ENCODE measurements around the gene LRIF1.

DNA sequence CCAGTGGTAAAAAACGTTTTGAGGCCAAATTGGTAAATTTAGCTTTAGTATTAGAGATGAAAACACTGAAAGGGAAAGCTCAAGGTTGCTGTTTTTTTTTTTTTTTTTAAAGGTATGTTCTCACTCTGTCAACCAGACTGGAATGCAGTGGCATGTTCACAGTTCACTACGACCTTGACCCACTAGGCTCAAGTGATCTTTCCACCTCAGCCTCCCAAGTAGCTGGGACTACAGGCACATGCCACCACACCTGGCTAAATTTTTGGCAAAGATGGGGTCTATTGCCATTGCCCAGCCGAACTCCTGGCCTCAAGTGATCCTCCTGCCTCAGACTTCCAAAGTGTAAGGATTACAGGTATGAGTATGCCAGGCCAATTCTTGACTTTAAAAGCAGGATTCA, 18.9 kb downstream of the LRIF1 start:
- TF ChIP-seq ELF4 (IDR thresholded peaks at IDR 0.05) (no peak), HDGF (IDR thresholded peaks at IDR 0.05; ENCODE audit: borderline replicate concordance) (no peak), SUZ12 (IDR thresholded peaks at IDR 0.05) (no peak), CTBP1 (IDR thresholded peaks at IDR 0.05; ENCODE audit: borderline replicate concordance) (no peak), ZNF384 (IDR thresholded peaks at IDR 0.05) (no peak), BHLHE40 (IDR thresholded peaks at IDR 0.05; ENCODE audit: borderline replicate concordance) (no peak), LEF1 (IDR thresholded peaks at IDR 0.05; ENCODE audit: borderline replicate concordance) (no peak)
